ENCODE data around the gene PRDX3. TPM values are rescaled to one million over a fixed set of nuclear protein-coding genes. Genes with fewer than 3 reads are reported as not detected.

PRDX3 gene
- polyA plus RNA-seq (ENCODE audit: insufficient read length), result 305 TPM
- long read RNA-seq, donor 1, transcript PRDX3-201 (7 exons, 1,591 nt), result major isoform, 180 of 222 reads
- long read RNA-seq, donor 1, transcript PRDX3-203 (2 exons, 2,277 nt), result minor isoform, 6 of 222 reads
- long read RNA-seq, donor 1, partial matches to known transcripts, result 36 of 222 reads
- long read RNA-seq, donor 1, other reads (novel, unspliced or antisense), result 0 of 222 reads
- long read RNA-seq, donor 2, transcript PRDX3-203 (2 exons, 2,277 nt), result minor isoform, 5 of 162 reads
- long read RNA-seq, donor 2, transcript PRDX3-201 (7 exons, 1,591 nt), result major isoform, 150 of 162 reads
- long read RNA-seq, donor 2, partial matches to known transcripts, result 7 of 162 reads
- long read RNA-seq, donor 2, other reads (novel, unspliced or antisense), result 0 of 162 reads
- long read RNA-seq, donor 3, transcript PRDX3-203 (2 exons, 2,277 nt), result minor isoform, 7 of 162 reads
- long read RNA-seq, donor 3, transcript PRDX3-201 (7 exons, 1,591 nt), result major isoform, 137 of 162 reads
- long read RNA-seq, donor 3, partial matches to known transcripts, result 18 of 162 reads
- long read RNA-seq, donor 3, other reads (novel, unspliced or antisense), result 0 of 162 reads
- long read RNA-seq, donor 4, transcript PRDX3-201 (7 exons, 1,591 nt), result major isoform, 9 of 10 reads
- long read RNA-seq, donor 4, partial matches to known transcripts, result 0 of 10 reads
- long read RNA-seq, donor 4, other reads (novel, unspliced or antisense), result 0 of 10 reads
- long read RNA-seq, donor 5, transcript PRDX3-201 (7 exons, 1,591 nt), result major isoform, 381 of 445 reads
- long read RNA-seq, donor 5, transcript PRDX3-203 (2 exons, 2,277 nt), result minor isoform, 7 of 445 reads
- long read RNA-seq, donor 5, partial matches to known transcripts, result 44 of 445 reads
- long read RNA-seq, donor 5, other reads (novel, unspliced or antisense), result 13 of 445 reads
- long read RNA-seq, donor 6, transcript PRDX3-201 (7 exons, 1,591 nt), result major isoform, 160 of 211 reads
- long read RNA-seq, donor 6, transcript PRDX3-203 (2 exons, 2,277 nt), result minor isoform, 12 of 211 reads
- long read RNA-seq, donor 6, partial matches to known transcripts, result 39 of 211 reads
- long read RNA-seq, donor 6, other reads (novel, unspliced or antisense), result 0 of 211 reads
- long read RNA-seq, donor 7, transcript PRDX3-201 (7 exons, 1,591 nt), result major isoform, 276 of 325 reads
- long read RNA-seq, donor 7, transcript PRDX3-203 (2 exons, 2,277 nt), result minor isoform, 6 of 325 reads
- long read RNA-seq, donor 7, partial matches to known transcripts, result 35 of 325 reads
- long read RNA-seq, donor 7, other reads (novel, unspliced or antisense), result 8 of 325 reads
- long read RNA-seq, donor 8, transcript PRDX3-201 (7 exons, 1,591 nt), result major isoform, 72 of 91 reads
- long read RNA-seq, donor 8, partial matches to known transcripts, result 15 of 91 reads
- long read RNA-seq, donor 8, other reads (novel, unspliced or antisense), result 0 of 91 reads

DNA sequence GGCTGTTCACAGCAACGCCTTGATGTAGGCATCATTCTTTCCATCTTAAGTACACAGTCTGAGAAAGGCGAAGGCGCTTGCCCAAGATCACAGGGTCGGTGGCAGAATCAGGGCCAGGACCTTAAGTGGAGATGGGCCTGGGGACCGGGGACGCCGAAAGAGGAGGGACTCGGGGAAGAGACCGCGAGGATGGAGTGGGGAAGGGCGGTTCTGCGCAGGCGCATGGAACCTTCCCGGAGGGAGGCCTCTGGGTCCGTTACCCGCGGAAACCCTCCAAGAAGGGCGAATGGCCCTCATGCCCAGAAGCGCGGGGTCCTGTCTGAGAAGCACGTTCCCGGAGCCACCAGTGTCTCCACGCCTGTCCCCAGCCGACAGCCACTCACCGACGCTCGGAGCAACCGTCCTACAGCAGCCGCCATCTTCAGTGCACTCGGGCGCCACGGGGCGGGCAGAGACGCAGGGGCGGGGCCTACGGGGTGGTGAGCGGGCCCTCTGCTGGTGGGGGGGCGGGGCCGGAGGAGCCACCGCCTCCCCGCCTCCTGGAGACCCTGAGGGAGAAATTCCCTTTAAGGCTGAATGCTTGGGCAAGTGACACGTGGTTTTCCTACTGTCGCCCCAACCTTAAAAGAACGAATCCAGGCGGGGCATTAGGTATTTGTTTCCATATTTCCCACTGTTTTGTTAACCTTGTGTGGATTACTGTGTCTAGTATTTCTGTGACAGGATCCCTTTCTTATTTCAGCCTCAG lies at the start of gene PRDX3:
PRDX3 (minus strand) TSS at position 441 of the 748 bp plus-strand sequence; CDS start at position 419, 22 bp downstream.
- peak; percentile 92 for DNase-seq

DNA sequence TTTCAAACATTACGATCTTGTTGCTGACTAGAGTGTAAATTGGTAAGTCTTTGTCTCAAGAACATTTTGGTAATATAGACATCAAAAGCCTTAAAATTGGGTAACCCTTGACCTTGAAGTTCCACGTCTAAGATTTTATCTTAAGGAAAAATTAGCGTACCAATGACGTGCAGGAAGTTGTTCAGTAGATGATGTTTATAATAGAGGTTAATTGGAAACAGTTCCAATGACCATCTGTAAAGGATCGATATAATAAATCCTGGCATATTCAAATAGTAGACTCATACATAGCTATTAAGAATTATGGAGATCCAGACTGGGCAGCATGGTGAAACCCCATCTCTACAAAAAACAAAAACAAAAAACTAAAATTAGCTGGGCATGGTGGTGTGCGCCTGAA lies 49.2 kb upstream of the PRDX3 start:
- no peak for DNase-seq

DNA sequence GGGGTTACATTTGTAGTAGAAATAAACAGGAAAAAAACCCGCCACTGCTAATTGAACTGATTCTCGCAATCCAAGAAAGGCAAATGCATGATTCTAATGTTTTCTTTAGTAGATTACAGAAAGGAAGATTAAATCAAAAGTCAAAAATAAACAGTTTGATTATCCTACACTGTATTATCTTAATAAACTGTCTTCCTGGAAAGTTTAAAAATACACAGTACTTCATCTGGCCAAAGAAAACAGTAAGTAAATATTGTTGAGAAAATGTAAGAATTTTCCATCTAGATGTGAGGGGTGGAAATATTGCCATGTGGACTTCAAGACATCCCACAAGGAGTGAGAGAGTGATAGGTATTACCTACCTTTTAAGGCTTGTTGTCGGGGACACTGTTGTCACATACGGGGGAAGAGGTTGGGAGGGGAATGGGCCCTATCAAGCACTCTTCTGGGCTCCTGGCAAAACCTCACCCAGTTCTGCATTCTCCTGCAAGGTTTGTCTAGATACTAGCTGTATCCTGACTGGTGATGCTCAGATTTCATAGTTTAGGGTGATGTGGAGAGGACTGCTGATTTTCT lies 46.6 kb upstream of the PRDX3 start:
- no peak for DNase-seq

GRCh38 chr10:119222966-119223386 lies 44.4 kb upstream of the PRDX3 start:
- DNase-seq, result no peak

DNA sequence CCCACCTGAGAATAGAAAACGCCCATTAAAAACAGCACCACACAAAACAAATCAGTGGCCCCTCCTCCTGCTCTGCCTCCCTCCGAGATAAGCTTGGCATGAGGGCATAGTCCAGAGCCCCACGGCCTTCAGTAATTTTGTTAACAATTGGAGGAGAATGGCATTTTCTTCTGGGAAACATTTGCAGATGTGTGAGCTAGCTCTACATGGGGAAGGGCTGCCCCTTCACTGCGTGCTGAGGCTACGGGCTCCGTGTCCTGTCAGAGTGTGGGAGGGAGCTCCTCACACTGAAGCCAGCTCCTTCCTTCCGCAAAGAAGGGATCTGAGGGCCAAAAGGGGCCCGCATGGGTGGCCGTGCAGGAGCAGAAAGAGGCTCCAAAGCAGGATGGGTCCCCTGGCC lies 43.9 kb upstream of the PRDX3 start:
- DNase-seq, result no peak

GRCh38 chr10:119221666-119222065 lies 43.1 kb upstream of the PRDX3 start:
- DNase-seq, result no peak

DNA sequence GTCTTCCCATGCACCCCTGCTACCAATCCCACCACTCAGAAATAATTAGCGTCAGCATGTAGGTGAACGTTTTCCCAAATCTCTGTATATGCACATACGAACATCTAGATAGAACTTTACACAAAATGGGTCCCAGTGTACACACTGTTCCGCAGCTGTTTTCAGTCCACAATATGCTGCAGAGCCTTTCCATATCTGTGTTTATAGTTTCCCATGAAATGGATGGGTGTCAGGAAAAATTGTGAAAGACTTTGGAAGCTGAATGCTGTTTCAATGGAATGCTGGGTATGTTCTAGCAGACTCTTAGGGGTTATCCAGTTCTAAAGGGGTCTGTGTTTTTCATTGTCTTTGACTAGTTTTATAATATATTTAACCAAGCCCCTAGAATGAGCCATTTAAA lies 42.6 kb upstream of the PRDX3 start:
- DNase-seq, result no peak

DNA sequence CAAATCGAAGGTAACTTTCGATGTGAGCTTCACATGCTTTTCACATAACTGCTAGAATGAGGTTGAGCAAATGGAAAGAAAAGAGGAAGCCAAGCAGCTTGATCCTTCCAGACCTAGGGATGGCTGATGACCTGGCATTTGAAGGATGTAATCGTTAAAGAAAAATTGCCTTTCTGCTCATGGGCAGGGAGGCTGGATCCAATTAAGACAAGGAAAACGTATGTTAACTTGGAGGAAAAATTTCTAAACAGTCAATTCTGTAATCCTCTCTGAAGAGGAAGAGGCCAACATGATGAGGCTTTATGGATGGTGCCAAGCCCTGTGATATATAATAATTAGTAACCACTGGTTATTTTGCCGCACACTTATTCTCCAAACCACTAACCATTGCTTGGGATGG lies 41.3 kb upstream of the PRDX3 start:
- DNase-seq, result no peak

GRCh38 chr10:119217991-119218490 lies 39.4 kb upstream of the PRDX3 start:
- no peak for DNase-seq

DNA sequence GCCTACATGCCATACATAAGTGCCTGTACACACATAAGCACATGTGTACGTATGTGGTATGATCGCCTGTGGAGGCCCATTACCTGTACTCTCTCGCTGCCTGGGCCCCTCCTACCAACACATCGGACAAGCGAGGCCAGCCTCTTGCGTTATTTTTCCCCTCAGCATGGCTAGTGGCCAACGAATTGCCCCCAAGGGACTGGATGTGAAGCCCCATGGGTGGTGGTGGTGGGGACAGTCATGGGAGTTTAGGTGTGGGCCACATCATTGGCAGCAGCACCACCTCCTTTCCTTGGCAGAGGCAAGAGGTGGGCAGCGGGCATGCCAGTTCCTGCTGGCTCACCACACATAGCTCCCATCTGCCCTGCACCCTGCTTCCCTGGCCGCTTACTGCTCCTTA lies 38.8 kb upstream of the PRDX3 start:
- DNase-seq, result no peak

DNA sequence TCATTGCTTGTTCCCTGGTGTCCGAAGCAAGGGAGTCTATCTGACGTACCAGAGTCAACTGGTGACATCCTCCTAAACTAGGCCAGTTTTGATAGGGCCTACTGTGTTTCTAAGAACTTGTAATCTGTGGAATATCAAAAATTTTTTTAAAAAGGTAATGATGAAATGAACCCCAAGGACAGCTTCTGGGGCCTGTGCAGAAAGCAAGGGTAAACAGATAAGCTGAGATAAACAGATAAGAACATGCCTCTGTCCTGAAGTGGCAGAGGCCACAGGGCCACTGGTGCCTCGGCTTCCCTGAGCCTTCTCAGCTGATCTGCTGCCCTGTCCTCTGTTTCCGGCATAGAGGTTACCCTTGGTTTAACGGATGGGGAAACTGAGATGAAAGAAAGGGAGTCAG lies 37.5 kb upstream of the PRDX3 start:
- DNase-seq, result no peak

GRCh38 chr10:119215371-119215770 lies 36.8 kb upstream of the PRDX3 start:
- DNase-seq, result no peak

DNA sequence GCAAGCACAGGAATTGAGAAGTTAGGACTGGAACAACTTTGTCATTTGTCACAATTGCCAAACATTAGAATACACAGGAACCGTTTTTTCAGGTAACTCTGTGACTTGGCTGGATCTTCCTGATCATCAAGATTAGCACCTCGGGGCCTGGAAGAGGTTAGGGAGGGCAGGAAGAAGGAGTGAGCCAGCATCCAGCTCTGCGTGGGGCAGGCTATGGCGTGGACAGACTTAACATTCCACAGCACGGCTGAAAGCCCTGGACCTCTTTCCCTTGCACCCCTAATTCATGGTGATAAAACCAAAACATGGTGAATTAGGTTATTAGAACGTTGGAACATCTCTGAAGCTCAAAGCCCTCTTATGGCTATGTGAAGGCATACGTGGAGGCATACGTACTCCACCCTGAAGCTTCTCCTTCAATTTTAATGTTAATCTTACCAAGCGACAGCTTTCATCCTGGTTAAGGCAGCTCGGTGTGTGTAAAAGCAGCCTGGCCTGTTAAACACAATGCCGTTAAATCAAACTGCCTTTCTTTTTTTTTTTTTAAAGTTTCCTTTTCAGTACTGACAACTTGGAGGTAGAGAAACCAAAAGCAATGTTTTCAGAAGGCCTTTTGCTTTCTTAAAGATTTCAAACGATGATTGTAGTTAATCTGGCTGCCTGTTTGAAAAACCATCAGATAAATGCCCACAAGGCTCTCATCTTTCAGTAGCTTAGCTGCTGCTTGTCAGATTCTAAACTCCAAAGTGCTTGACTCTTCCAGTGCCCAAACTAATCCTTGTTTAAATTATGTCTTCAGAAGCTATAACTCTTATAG lies 33.2 kb upstream of the PRDX3 start:
- no peak for DNase-seq

GRCh38 chr10:119211176-119211575 lies 32.6 kb upstream of the PRDX3 start:
- no peak for DNase-seq

DNA sequence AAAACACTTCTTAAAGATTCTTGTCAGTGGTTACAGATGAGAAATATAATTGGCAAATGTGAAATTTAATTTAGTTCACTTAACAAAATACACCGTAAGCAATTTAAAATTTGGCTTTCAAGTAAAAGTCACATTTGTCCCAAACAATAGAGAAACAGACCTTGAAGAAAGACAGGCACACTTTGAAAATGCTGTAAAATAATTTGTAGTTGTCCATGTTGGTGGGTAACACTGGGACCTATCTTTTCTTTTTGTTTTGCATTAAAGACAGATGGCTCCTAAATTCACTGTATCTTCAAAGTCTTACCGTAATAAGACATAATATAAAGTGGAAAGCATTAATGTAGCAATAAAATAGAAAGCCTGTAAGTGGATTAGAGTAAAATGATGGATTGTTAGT lies 32.0 kb upstream of the PRDX3 start:
- DNase-seq, result no peak

- no peak for DNase-seq
Observed at GRCh38 chr10:119209736-119210355, 31.2 kb upstream of the PRDX3 start.

- DNase-seq, result peak; percentile 70
Observed at GRCh38 chr10:119209035-119209735, 30.6 kb upstream of the PRDX3 start.

GRCh38 chr10:119208553-119208940 lies 29.9 kb upstream of the PRDX3 start:
- no peak for DNase-seq

All from left kidney (tissue), 8 donors.